Measurements from ENCODE around the gene YY1AP1.
"Not testable (repeated sequence)": the region's sequence is repeated elsewhere in the genome, so short reads cannot be mapped to it uniquely, and the experiment has no call there.

The YY1AP1 gene

DNA sequence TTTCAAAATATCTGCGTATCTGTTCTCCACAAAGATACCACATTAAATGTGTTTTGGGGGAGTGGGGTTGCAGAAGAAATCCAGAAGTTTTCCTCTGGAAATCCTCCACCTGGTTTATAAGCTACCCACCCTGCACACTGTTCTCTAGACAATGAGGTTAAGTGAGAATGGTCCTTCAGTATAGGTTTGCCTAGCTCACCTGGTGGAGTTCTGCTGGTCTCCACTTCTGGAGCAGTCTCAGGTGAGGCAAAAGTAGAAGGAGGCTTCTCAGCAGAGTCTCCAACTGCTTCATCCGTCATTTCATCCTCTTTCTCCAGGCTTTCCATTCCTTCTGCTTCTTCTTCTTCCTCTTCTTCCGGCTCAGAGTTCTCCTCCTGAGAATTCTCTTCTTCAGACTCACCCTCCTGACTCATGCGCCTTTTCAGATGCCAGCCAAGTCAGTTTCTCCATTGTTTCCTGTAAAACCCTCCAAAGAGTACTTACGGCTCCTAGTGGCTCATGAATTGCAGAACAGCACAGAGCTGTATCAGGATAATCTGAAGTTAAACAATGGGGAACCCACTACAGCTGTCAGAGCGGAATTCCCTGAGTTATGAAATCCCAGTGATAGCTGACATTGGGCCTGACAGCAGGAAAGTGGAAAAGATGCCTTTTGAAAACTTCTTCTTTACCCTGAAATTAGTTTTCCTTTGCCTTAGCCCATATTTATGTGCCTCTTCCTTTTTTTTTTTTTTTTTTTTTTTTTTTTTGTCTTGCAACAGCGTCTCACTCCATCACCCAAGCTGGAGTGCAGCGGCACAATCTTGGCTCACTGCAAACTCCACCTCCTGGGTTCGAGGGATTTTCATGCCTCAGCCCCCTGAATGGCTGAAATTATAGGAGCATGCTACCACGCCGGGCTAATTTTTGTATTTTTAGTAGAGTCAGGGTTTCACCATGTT lies 40.1 kb downstream of the YY1AP1 start:
- 38% methylated on average over 7 of the region's 11 CpGs for WGBS (ENCODE audit: insufficient coverage)
- peak overlapping the region in 1 of 7 experiments; percentile 48 for H3K4me3 ChIP-seq (ENCODE audit: control insufficient read depth in 1 of 7, extremely low read depth in 1 of 7, insufficient read depth in 4 of 7, low read depth in 2 of 7, low read length in 6 of 7)
- H3K4me1 ChIP-seq (ENCODE audit: control extremely low read depth in 1 of 4, control insufficient read depth in 4 of 4, insufficient read depth in 4 of 4, low read length in 3 of 4) = peaks cover 4 to 27% (median 15%) of the 10 kb centered on the region in 4 experiments
- no peak overlapping the region for H3K27ac ChIP-seq (ENCODE audit: insufficient read depth in 1 of 2, low read depth in 1 of 2, low read length in 2 of 2, poor library complexity in 1 of 2, severe bottlenecking in 2 of 2)
- CTCF ChIA-PET = interaction anchor here (0.7 to 2.1 kb wide), 4 partner anchors 10 to 50 kb away, joined by 3 to 6 read pairs (median 4); no protein-coding TSS in a partner anchor
- DNase-seq = peak; percentile 52 to 67 (median 65)
- H3K36me3 ChIP-seq (ENCODE audit: control insufficient read depth in 4 of 4, insufficient read depth in 4 of 4, low read length in 3 of 4) = no peaks in the 10 kb centered on the region
- H3K9me3 ChIP-seq (ENCODE audit: control extremely low read depth in 1 of 5, control insufficient read depth in 4 of 5, insufficient read depth in 2 of 5, low read depth in 1 of 5, low read length in 4 of 5) = peaks cover 0 to 7% (median 2%) of the 10 kb centered on the region in 5 experiments
- no peaks in the 10 kb centered on the region for H3K27me3 ChIP-seq (replicated peaks in 2 of 5; ENCODE audit: control insufficient read depth in 4 of 5, insufficient read depth in 5 of 5, low read length in 4 of 5)
- POLR2A ChIA-PET = no interaction called here

DNA sequence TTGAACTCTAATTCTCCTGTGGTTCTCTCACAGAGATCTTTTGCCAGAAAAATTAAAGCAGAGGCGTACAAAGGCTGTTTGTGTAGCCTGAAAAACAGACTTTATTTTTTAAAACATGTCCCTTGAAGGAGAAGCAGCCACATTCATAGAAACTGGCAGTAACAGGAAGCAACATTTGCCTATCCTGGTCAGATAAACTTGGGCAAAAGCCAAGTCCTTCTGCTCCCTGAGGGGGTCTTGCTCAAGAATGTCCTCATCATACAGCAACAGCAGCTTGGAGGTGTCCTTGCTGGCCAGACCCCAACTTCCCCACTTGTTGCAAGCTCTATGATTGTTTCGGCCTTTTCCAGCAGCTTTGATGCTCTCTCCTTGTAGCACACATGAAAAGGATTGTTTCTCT lies 42.3 kb downstream of the YY1AP1 start:
- Histone ChIP-seq H3K27ac (ENCODE audit: insufficient read depth in 1 of 2, low read depth in 1 of 2, low read length in 2 of 2, poor library complexity in 1 of 2, severe bottlenecking in 2 of 2) (peak overlapping the region in 1 of 2 experiments; percentile 50), H3K36me3 (ENCODE audit: control insufficient read depth in 4 of 4, insufficient read depth in 4 of 4, low read length in 3 of 4) (no peaks in the 10 kb centered on the region), H3K9me3 (ENCODE audit: control extremely low read depth in 1 of 5, control insufficient read depth in 4 of 5, insufficient read depth in 2 of 5, low read depth in 1 of 5, low read length in 4 of 5) (peaks cover 0 to 22% (median 10%) of the 10 kb centered on the region in 5 experiments), H3K4me3 (ENCODE audit: control insufficient read depth in 1 of 7, extremely low read depth in 1 of 7, insufficient read depth in 4 of 7, low read depth in 2 of 7, low read length in 6 of 7) (peak overlapping the region in 1 of 7 experiments; percentile 5), H3K27me3 (replicated peaks in 2 of 5; ENCODE audit: control insufficient read depth in 4 of 5, insufficient read depth in 5 of 5, low read length in 4 of 5) (no peaks in the 10 kb centered on the region), H3K4me1 (ENCODE audit: control extremely low read depth in 1 of 4, control insufficient read depth in 4 of 4, insufficient read depth in 4 of 4, low read length in 3 of 4) (peaks cover 4 to 27% (median 15%) of the 10 kb centered on the region in 4 experiments)
- WGBS (ENCODE audit: insufficient coverage) = 86% methylated on average over 2 of the region's 2 CpGs
- DNase-seq = peak; percentile 12 to 44 (median 42)
- ChIA-PET CTCF (interaction anchor here (1.3 to 1.4 kb wide), 2 partner anchors 9 kb away, joined by 4 read pairs; no protein-coding TSS in a partner anchor), POLR2A (interaction anchor here (1.1 kb wide), 1 partner anchor 9 kb away, joined by 3 read pairs; no protein-coding TSS in a partner anchor)

- H3K4me1 ChIP-seq (ENCODE audit: control extremely low read depth in 1 of 4, control insufficient read depth in 4 of 4, insufficient read depth in 4 of 4, low read length in 3 of 4) = peaks cover 4 to 27% (median 15%) of the 10 kb centered on the region in 4 experiments
- H3K9me3 ChIP-seq (ENCODE audit: control extremely low read depth in 1 of 5, control insufficient read depth in 4 of 5, insufficient read depth in 2 of 5, low read depth in 1 of 5, low read length in 4 of 5) = peaks cover 0 to 23% (median 10%) of the 10 kb centered on the region in 5 experiments
- no peaks in the 10 kb centered on the region for H3K27me3 ChIP-seq (replicated peaks in 2 of 5; ENCODE audit: control insufficient read depth in 4 of 5, insufficient read depth in 5 of 5, low read length in 4 of 5)
- WGBS (ENCODE audit: insufficient coverage) = 92% methylated on average over 6 of the region's 6 CpGs
- CTCF ChIA-PET = interaction anchor here (1.3 kb wide), 1 partner anchor 8 kb away, joined by 4 read pairs; no protein-coding TSS in a partner anchor
- peak overlapping the region in 1 of 7 experiments; percentile 8 for H3K4me3 ChIP-seq (ENCODE audit: control insufficient read depth in 1 of 7, extremely low read depth in 1 of 7, insufficient read depth in 4 of 7, low read depth in 2 of 7, low read length in 6 of 7)
- H3K27ac ChIP-seq (ENCODE audit: insufficient read depth in 1 of 2, low read depth in 1 of 2, low read length in 2 of 2, poor library complexity in 1 of 2, severe bottlenecking in 2 of 2) = peak overlapping the region in 1 of 2 experiments; percentile 50
- POLR2A ChIA-PET = interaction anchor here (1.1 kb wide), 1 partner anchor 10 kb away, joined by 3 read pairs; no protein-coding TSS in a partner anchor
- DNase-seq = no peak
- H3K36me3 ChIP-seq (ENCODE audit: control insufficient read depth in 4 of 4, insufficient read depth in 4 of 4, low read length in 3 of 4) = no peaks in the 10 kb centered on the region
Observed at GRCh38 chr1:155645648-155646047, 42.9 kb downstream of the YY1AP1 start.

DNA sequence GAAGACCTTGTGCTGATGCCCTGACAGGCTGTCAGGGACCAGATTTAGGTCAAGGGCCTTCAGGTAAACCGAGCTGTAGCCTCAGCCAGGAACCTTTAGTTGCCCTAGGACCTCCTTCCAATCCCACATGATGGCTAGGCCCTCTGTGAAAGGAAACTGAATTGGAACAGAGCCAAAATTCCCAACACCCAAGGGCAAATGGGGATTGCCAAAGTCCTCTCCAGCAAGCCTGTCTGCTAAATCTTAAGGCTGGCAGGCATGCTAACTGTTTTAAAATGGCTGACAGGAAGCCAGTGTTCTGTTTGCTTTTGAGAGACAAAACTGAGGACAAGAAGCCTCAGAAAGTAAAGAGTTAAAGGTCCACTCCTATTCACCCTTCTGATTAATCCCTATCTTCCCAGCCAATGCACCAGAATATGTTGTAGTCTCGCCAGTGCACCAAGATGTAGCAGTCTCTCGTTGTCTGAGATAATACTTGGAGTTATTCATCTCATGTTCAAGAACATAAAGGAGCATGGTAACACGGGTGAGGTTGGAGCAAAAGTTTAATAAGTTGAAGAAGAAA lies 43.5 kb downstream of the YY1AP1 start:
- ChIA-PET POLR2A (no interaction called here), CTCF (no interaction called here)
- Histone ChIP-seq H3K27me3 (replicated peaks in 2 of 5; ENCODE audit: control insufficient read depth in 4 of 5, insufficient read depth in 5 of 5, low read length in 4 of 5) (no peaks in the 10 kb centered on the region), H3K27ac (ENCODE audit: insufficient read depth in 1 of 2, low read depth in 1 of 2, low read length in 2 of 2, poor library complexity in 1 of 2, severe bottlenecking in 2 of 2) (no peak overlapping the region), H3K36me3 (ENCODE audit: control insufficient read depth in 4 of 4, insufficient read depth in 4 of 4, low read length in 3 of 4) (no peaks in the 10 kb centered on the region), H3K9me3 (ENCODE audit: control extremely low read depth in 1 of 5, control insufficient read depth in 4 of 5, insufficient read depth in 2 of 5, low read depth in 1 of 5, low read length in 4 of 5) (peaks cover 0 to 23% (median 10%) of the 10 kb centered on the region in 5 experiments), H3K4me3 (ENCODE audit: control insufficient read depth in 1 of 7, extremely low read depth in 1 of 7, insufficient read depth in 4 of 7, low read depth in 2 of 7, low read length in 6 of 7) (no peak overlapping the region), H3K4me1 (ENCODE audit: control extremely low read depth in 1 of 4, control insufficient read depth in 4 of 4, insufficient read depth in 4 of 4, low read length in 3 of 4) (peaks cover 4 to 27% (median 15%) of the 10 kb centered on the region in 4 experiments)
- no peak for DNase-seq
- whole genome bisulfite sequencing (ENCODE audit: insufficient coverage) = 88% methylated on average over 3 of the region's 4 CpGs

DNA sequence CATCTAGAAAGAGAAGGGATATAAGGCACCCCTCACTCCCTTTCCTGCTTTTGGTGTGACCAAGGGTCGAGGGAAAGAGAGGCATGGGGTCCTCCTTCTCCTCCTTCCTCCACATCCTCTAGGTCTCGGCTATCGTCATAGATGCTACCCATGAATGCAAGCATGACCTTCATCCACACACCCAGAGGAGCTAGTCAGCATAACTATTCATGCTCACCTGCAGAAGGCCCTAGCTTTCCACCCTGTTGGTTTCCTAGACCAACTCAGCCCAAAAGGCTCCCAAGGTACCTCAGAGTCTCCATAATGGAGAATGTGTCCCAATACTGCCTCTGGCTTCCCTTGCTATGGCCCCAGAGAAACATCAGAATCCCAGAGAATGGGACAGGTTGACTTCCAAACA lies 45.3 kb downstream of the YY1AP1 start:
- CTCF ChIA-PET = interaction anchor here (1.5 kb wide), 1 partner anchor 9 kb away, joined by 3 read pairs; no protein-coding TSS in a partner anchor
- DNase-seq = no peak
- POLR2A ChIA-PET = no interaction called here

DNA sequence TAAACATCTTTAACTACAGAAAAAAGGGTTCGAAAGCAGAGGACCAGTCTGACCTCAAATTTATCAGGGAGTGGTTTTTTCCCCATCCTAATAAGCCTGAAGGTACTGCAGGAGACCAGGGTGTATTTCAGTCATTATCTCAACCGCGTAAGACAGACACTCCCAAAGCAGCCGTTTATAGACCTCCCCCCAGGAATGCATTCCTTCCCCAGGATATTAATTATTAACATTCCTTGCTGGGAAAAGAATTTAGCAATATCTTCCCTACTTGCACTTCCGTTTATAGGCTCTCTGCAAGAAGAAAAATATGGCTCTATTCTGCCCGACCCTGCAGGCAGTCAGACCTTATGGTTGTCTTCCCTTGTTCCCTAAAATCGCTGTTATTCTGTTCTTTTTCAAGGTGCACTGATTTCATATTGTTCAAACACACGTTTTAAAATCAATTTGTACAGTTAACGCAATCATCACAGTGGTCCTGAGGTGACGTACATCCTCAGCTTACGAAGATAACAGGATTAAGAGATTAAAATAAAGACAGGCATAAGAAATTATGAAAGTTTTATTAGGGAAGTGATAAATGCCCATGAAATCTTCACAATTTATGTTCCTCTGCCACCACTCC lies 45.9 kb downstream of the YY1AP1 start:
- H3K36me3 ChIP-seq (ENCODE audit: control insufficient read depth in 4 of 4, insufficient read depth in 4 of 4, low read length in 3 of 4); POLR2A ChIA-PET; H3K27me3 ChIP-seq (replicated peaks in 2 of 5; ENCODE audit: control insufficient read depth in 4 of 5, insufficient read depth in 5 of 5, low read length in 4 of 5); H3K27ac ChIP-seq (ENCODE audit: insufficient read depth in 1 of 2, low read depth in 1 of 2, low read length in 2 of 2, poor library complexity in 1 of 2, severe bottlenecking in 2 of 2); H3K4me3 ChIP-seq (ENCODE audit: control insufficient read depth in 1 of 7, extremely low read depth in 1 of 7, insufficient read depth in 4 of 7, low read depth in 2 of 7, low read length in 6 of 7): not testable (repeated sequence)
- 92% methylated on average over 6 of the region's 11 CpGs for WGBS (ENCODE audit: insufficient coverage)
- CTCF ChIA-PET = interaction anchor here (0.9 to 1.5 kb wide), 2 partner anchors 9 to 71 kb away, joined by 3 read pairs; no protein-coding TSS in a partner anchor
- H3K9me3 ChIP-seq (ENCODE audit: control extremely low read depth in 1 of 5, control insufficient read depth in 4 of 5, insufficient read depth in 2 of 5, low read depth in 1 of 5, low read length in 4 of 5) = peaks cover 0 to 23% (median 10%) of the 10 kb centered on the region in 5 experiments
- DNase-seq = peak in 2 of 3 donors; percentile 34 to 35
- peaks cover 4 to 18% (median 10%) of the 10 kb centered on the region in 4 experiments for H3K4me1 ChIP-seq (ENCODE audit: control extremely low read depth in 1 of 4, control insufficient read depth in 4 of 4, insufficient read depth in 4 of 4, low read length in 3 of 4)

More for the DNA sequence above, 45.3 kb downstream of the YY1AP1 start:
- Histone ChIP-seq H3K4me3 (ENCODE audit: control insufficient read depth in 1 of 7, extremely low read depth in 1 of 7, insufficient read depth in 4 of 7, low read depth in 2 of 7, low read length in 6 of 7) (no peak overlapping the region), H3K9me3 (ENCODE audit: control extremely low read depth in 1 of 5, control insufficient read depth in 4 of 5, insufficient read depth in 2 of 5, low read depth in 1 of 5, low read length in 4 of 5) (peaks cover 0 to 23% (median 10%) of the 10 kb centered on the region in 5 experiments), H3K27me3 (replicated peaks in 2 of 5; ENCODE audit: control insufficient read depth in 4 of 5, insufficient read depth in 5 of 5, low read length in 4 of 5) (no peaks in the 10 kb centered on the region), H3K36me3 (ENCODE audit: control insufficient read depth in 4 of 4, insufficient read depth in 4 of 4, low read length in 3 of 4) (no peaks in the 10 kb centered on the region), H3K4me1 (ENCODE audit: control extremely low read depth in 1 of 4, control insufficient read depth in 4 of 4, insufficient read depth in 4 of 4, low read length in 3 of 4) (peaks cover 4 to 19% (median 11%) of the 10 kb centered on the region in 4 experiments), H3K27ac (ENCODE audit: insufficient read depth in 1 of 2, low read depth in 1 of 2, low read length in 2 of 2, poor library complexity in 1 of 2, severe bottlenecking in 2 of 2) (no peak overlapping the region)
- WGBS (ENCODE audit: insufficient coverage) = 97% methylated on average over 3 of the region's 3 CpGs

Measured in common myeloid progenitor, CD34-positive (primary cell).